Right lobe of liver (tissue), 6 donors: ENCODE measurements around the gene RNF217. TPM values are rescaled to one million over a fixed set of nuclear protein-coding genes. Genes with fewer than 3 reads are reported as not detected.

ENCODE experiments used
- ATAC-seq, 4 donors: fragments of 200-7000 bp; cut with Tn5 transposase; one replicate each; pipeline ENCODE4 v1.9.1; 2020; ENCODE audit warnings: mild to moderate bottlenecking in 4 of 4, moderate library complexity in 4 of 4
- DNase-seq, 3 donors: peaks; one replicate each; pipeline ENCODE4 v3.0.0-alpha.2; 2020
- H3K27ac ChIP-seq, 3 donors: fragments of 200-600 bp; one replicate each; pipeline ENCODE4 v1.8.0; 2022
- H3K27me3 ChIP-seq, 2 donors: fragments of 200-600 bp; one replicate each; pipeline ENCODE4 v1.8.0; 2022
- H3K36me3 ChIP-seq, 4 donors: fragments of 200-600 bp; sonication (generic) in 1 of 4; one replicate each; pipeline versions ENCODE4 v1.5.1 to v1.8.0; 2017 to 2022; ENCODE audit warnings: control low read depth in 1 of 4
- H3K4me1 ChIP-seq, 4 donors: fragments of 200-600 bp; sonication (generic) in 1 of 4; one replicate each; pipeline versions ENCODE4 v1.5.1 to v1.8.0; 2017 to 2022; ENCODE audit warnings: control low read depth in 1 of 4
- H3K4me3 ChIP-seq, 3 donors: fragments of 200-600 bp; one replicate each; pipeline ENCODE4 v1.8.0; 2022
- H3K9me3 ChIP-seq, 4 donors: fragments of 200-600 bp; sonication (generic) in 1 of 4; one replicate each; pipeline versions ENCODE4 v1.5.1 to v1.8.0; 2017 to 2022; ENCODE audit warnings: control low read depth in 1 of 4
- CTCF ChIP-seq, 4 donors: fragments of 200-600 bp in 3 of 4; fragments of 450-650 bp in 1 of 4; IDR thresholded peaks; one replicate each; pipeline versions ENCODE4 v1.5.1 to v1.8.0; 2016 to 2022; ENCODE audit warnings: antibody characterized with exemption in 4 of 4, mild to moderate bottlenecking in 2 of 4
- POLR2A ChIP-seq: fragments of 450-650 bp; IDR thresholded peaks from one replicate; pipeline ENCODE4 v1.6.1; 2017; ENCODE audit warnings: antibody characterized with exemption, mild to moderate bottlenecking
- WGBS: methylation state at CpG from one replicate; pipeline ENCODE4 v1.1.6; 2018; ENCODE audit warnings: low coverage, low lambda C conversion rate; ENCODE audit not compliant: insufficient coverage; ENCODE audit errors: missing lambda C conversion rate; 5-methylcytosine and 5-hydroxymethylcytosine counted together
- intact Hi-C, 2 donors: fragments of 100-400 bp; cut with DNase I; formaldehyde crosslinking; loops; one replicate each; pipeline versions ENCODE4 v1.11.2 to v1.14.1; 2022
- total RNA-seq, 6 experiments: library from RNA; depleted of rRNA in 2 of 6; stranded (reverse); fragments of >200 nt in 2 of 6; fragmentation: NEBNext Ultra II Directional in 3 of 6; extraction: Animal tissue kit (Norgen Biotek cat#: 25700) in 3 of 6; gene quantifications; one replicate each; pipeline versions ENCODE4 v1.1.0 to v1.2.4, GENCODE V29; 2016 to 2023
- donor health status: DM: no; HTN: yes; CAD: no.
- donor health status: DM: no; HTN: no; CAD: no.
- donor health status: DM: no; HTN: no; CAD: no.
- donor health status: DM: no; HTN: yes; CAD: no.
- donor health status: DM: no; HTN: yes; CAD: no.

RNF217 gene
- total RNA-seq, 6 experiments from 2014 or later = 9.8 to 20.7 (median 14.3) TPM

GRCh38 chr6:125088963-125089362 lies 126.7 kb downstream of the RNF217 start:
- no peak overlapping the region for H3K27ac ChIP-seq
- WGBS = 66% methylated on average over 5 of the region's 5 CpGs
- H3K9me3 ChIP-seq = no peaks in the 10 kb centered on the region
- no peaks in the 10 kb centered on the region for H3K4me1 ChIP-seq
- ATAC-seq = no peak
- DNase-seq = no peak
- TF ChIP-seq CTCF (IDR thresholded peaks at IDR 0.05) = no peak
- TF ChIP-seq POLR2A = no peak
- no peaks in the 10 kb centered on the region for H3K27me3 ChIP-seq
- intact Hi-C loops = no loop called here
- H3K36me3 ChIP-seq = peaks cover 0 to 6% (median 0%) of the 10 kb centered on the region in 4 donors
- H3K4me3 ChIP-seq = no peak overlapping the region

DNA sequence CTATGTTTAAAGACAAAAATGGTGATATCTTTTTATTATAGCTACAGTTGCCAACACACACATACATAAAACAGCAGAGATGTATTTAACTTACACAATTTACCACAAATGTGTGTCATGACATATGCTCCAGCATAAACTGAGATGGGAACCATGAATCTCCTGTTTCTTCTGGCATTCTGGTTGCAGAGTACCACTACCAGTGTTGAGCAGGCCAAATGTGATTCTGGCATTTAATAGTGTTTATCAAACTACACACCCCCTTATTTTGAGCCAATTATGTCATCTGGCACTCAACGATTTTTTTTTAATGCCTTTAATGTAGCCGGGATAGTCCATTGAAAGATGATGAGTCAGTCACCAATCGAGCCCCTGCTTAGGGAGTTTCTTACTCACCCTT lies 132.3 kb downstream of the RNF217 start:
- 40% methylated on average over 3 of the region's 3 CpGs for WGBS
- no peaks in the 10 kb centered on the region for H3K36me3 ChIP-seq
- H3K27me3 ChIP-seq = no peaks in the 10 kb centered on the region
- DNase-seq = no peak
- no peaks in the 10 kb centered on the region for H3K9me3 ChIP-seq
- no peak overlapping the region for H3K4me3 ChIP-seq
- intact Hi-C loops = no loop called here
- no peaks in the 10 kb centered on the region for H3K4me1 ChIP-seq
- no peak overlapping the region for H3K27ac ChIP-seq
- ATAC-seq = no peak
- TF ChIP-seq CTCF (IDR thresholded peaks at IDR 0.05) = no peak
- no peak for TF ChIP-seq POLR2A

- intact Hi-C loops = no loop called here
- H3K4me1 ChIP-seq = no peaks in the 10 kb centered on the region
- H3K27me3 ChIP-seq = no peaks in the 10 kb centered on the region
- H3K36me3 ChIP-seq = no peaks in the 10 kb centered on the region
- no peaks in the 10 kb centered on the region for H3K9me3 ChIP-seq
- ATAC-seq (no peak), DNase-seq (no peak)
- no peak overlapping the region for H3K27ac ChIP-seq
- no peak for TF ChIP-seq CTCF (IDR thresholded peaks at IDR 0.05)
- no peak for TF ChIP-seq POLR2A
- H3K4me3 ChIP-seq = no peak overlapping the region
- 88% methylated on average over 5 of the region's 5 CpGs for WGBS
These were observed 133.5 kb downstream of the RNF217 start for GRCh38 chr6:125095580-125096301.

- Histone ChIP-seq H3K4me3 (no peak overlapping the region), H3K4me1 (no peaks in the 10 kb centered on the region), H3K9me3 (no peaks in the 10 kb centered on the region), H3K27me3 (no peaks in the 10 kb centered on the region), H3K27ac (no peak overlapping the region), H3K36me3 (no peaks in the 10 kb centered on the region)
- no peak for ATAC-seq
- no peak for TF ChIP-seq CTCF (IDR thresholded peaks at IDR 0.05)
- no peak for TF ChIP-seq POLR2A
- WGBS = 50% methylated on average over 2 of the region's 2 CpGs
- intact Hi-C loops = no loop called here
- DNase-seq = no peak
These were observed 134.9 kb downstream of the RNF217 start for GRCh38 chr6:125097186-125097585.
